Heart left ventricle (tissue), 13 donors: ENCODE data around the gene AP1G2.

ENCODE experiments used
- CTCF ChIP-seq, 12 donors: fragments of 200-600 bp; sonication (generic) in 4 of 12; IDR thresholded peaks; one replicate each; pipeline versions ENCODE4 v1.5.0 to v1.8.0; 2018 to 2022; ENCODE audit warnings: antibody characterized with exemption in 12 of 12, mild to moderate bottlenecking in 5 of 12
- POLR2A ChIP-seq, 2 donors: fragments of 450-650 bp; IDR thresholded peaks; one replicate each; pipeline ENCODE4 v1.6.1; 2017; ENCODE audit warnings: antibody characterized with exemption in 2 of 2, mild to moderate bottlenecking in 2 of 2, moderate library complexity in 2 of 2
- donor health status: ischemic (EF 13 %, LVEDD 7.1; RV severe dilation, severe dysfunction).
- donor health status: DM: no; HTN: yes; CAD: no.
- donor health status: DM: no; HTN: no; CAD: no.
- donor health status: ischemic (EF 25% LVEDD 6.9; RV normal size, moderate dysfunction).
- donor health status: ischemic (EF 25% LVEDD 5.7; RV mildly dilated, moderate dysfunction).
- donor health status: ischemic (EF 35%, LVEDD 5.7; RV mildly dilated, moderate dysfunction).
- donor health status: nonischemic (EF 11% LVEDD 7.7; RV severe dilation, severe dysfunction).
- donor health status: DM: yes; HTN: yes; CAD: no.
- donor health status: PGD.
- donor health status: ischemic (EF 29% LVEDD 5.4; RV normal size, mild dysfunction).
- donor health status: nonischemic (EF 23%, LVEDD 6.1; RV moderate dilation, normal function).

GRCh38 chr14:23568600-23569331 is 1.2 kb upstream of the AP1G2 start:
- no peak for TF ChIP-seq POLR2A (IDR thresholded peaks at IDR 0.05)
- peak in 4 of 12 donors; percentile 7 to 41 (median 26) for TF ChIP-seq CTCF (IDR thresholded peaks at IDR 0.05)
